SH-SY5Y (cell line): ENCODE data around the gene CDK10.

ENCODE experiments used
- GATA2 ChIP-seq: IDR thresholded peaks from 2 replicates; pipeline ENCODE4 v1.6.1; 2011; ENCODE audit warnings: mild to moderate bottlenecking, low read depth, low read length
- GATA3 ChIP-seq: IDR thresholded peaks from 2 replicates; pipeline ENCODE4 v1.6.1; 2011; ENCODE audit warnings: low read depth, mild to moderate bottlenecking, low read length, moderate library complexity

DNA sequence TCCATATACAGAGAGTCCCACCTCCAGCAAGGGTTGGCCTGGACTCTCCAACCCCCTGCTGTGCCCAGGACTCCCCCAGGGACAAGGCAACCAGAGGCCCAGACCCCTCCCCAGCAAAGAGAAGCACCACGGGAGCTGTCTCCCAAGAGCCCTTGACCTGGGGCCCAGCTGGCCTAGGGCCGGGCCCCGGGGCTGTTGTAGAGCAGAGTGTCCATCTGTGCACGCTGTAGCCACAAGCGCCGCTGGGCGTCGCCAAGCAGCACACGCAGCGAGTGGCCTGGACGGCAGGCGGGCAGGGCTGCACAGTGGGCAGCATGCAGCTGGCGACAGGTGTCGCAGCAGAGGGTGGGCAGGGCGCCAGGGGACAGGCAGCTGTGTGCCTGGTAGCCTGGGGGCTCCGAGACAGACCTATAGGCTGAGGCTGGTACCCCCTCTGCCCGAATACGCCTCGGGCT lies 10.7 kb downstream of the CDK10 start:
- no peak for TF ChIP-seq GATA2
- no peak for TF ChIP-seq GATA3
